ENCODE data around the gene HMSD.

HMSD gene

DNA sequence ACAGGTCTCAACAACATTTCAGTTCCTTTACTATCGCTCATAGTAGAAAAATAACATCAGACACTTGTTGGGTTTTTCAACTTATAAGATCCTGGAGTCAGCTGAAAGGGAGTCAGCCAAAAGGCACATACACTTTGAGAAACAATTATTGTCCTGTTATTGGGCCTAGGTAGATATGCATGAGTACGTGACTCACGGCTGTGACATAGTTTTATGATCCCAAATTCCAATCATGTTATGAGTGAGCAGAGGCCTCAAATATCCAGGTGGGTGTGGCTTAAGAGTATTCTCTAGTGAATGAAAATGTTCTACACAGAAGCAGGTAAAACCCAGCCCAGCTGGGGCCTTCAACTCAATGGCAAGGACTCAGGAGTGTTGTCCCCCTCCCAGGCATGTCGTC, 47.9 kb downstream of the HMSD start:
- no peak for DNase-seq

DNA sequence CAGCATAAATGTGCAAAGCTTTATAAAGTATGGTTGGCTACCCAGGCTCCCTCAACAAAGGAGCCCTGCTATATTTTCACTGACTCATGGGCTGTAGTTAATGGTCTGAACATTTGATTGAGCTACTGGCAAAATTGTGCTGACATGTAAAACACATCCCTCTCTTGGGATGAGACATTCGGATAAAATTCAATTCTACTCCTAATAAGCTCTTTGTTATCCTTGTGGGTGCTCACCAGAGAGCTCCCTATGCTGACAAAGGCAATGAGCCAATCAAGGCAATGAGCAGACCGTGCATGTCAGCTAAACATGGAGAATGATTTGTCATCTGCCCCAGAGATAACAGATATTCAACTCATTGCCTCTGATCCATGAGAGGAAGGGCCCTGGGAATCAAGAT, 48.5 kb downstream of the HMSD start:
- no peak for DNase-seq

DNA sequence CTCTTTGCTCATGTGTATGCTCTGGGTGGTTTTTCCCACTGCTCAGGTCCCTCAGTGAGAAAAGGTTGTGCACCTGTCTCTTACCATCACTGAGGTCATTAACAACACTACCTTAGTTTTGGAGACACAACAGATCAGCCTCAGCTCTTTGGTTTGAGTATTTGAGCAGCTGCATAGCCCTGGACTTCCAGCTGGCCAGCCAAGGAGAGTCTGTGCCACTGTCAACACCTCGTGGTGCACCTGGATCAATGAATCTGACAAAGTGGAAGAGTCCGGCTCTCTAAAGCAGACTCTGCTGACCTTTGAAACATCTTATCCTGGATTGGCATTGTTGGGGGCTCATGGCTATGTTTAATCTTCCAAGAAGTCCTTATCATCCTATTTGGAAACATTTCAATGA, 50.8 kb downstream of the HMSD start:
- DNase-seq, result no peak

DNA sequence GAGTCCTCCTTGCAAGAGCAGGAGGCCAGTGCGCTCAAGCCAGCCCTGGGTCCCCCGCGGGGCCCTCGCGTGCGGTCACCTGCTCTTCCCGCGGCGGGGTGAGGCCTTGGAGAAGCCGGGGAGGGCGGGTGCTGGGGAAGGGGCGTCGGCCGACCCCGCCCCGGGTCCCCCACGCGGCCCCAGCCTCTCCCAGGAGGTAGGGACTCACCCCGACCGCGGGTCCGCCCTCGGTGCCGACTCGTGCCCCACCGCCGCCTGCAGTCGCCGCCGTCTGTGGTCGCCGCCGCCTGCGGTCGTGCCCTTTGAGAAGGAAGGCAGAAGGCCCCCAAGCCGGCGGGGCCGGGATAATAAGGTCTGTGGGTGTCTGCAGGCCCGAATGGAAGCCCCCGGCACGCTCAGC, 53.5 kb downstream of the HMSD start:
- no peak for DNase-seq

DNA sequence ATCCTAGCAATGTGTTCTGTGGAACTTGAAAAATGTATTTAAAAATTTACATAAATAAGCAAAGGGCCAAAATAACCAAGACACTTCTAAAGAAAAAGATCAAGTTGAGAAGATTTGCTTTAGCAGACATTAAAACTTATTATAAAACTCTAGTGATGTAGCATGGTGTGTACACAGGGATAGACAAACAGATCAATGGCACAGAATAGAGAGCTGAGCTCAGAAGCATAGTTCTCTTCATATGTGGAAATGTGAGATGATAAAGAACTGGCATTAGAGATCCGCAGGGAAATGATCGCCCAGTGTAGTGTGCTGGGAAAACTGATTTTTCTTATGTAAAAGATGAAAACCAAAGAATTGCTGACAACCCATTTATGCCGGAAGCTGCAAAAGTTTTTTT, 60.2 kb downstream of the HMSD start:
- no peak for DNase-seq
